Osteoblast (primary cell): ENCODE results near the gene DHX35. TPM values are rescaled to one million over a fixed set of nuclear protein-coding genes. Genes with fewer than 3 reads are reported as not detected.
A peak's percentile ranks its signal among the peaks of the same experiment; 100 is the strongest.

Source experiments
- DNase-seq: peaks from one replicate; pipeline ENCODE4 v3.0.0; 2011; ENCODE audit warnings: low spot score, mixed read lengths; ENCODE audit not compliant: insufficient read length; ENCODE audit errors: missing footprints
- H2AFZ ChIP-seq: 2 replicates; pipeline ENCODE4 v1.6.0; 2011; ENCODE audit warnings: mild to moderate bottlenecking, low read length
- H3K27ac ChIP-seq: 2 replicates; pipeline ENCODE4 v1.5.1; 2011; ENCODE audit warnings: mild to moderate bottlenecking, low read depth, low read length, moderate library complexity
- H3K27me3 ChIP-seq: 2 replicates; pipeline ENCODE4 v1.6.0; 2012; ENCODE audit warnings: mild to moderate bottlenecking, control low read depth, inconsistent platforms, low read length, moderate library complexity; ENCODE audit not compliant: insufficient read depth
- H3K36me3 ChIP-seq: 2 replicates; pipeline ENCODE4 v1.5.1; 2011; ENCODE audit warnings: mild to moderate bottlenecking, low read length, control low read depth, moderate library complexity; ENCODE audit not compliant: insufficient read depth
- H3K4me1 ChIP-seq: 2 replicates; pipeline ENCODE4 v1.5.1; 2011; ENCODE audit warnings: mild to moderate bottlenecking, low read length, control low read depth, moderate library complexity; ENCODE audit not compliant: insufficient read depth
- H3K4me2 ChIP-seq: 2 replicates; pipeline ENCODE4 v1.6.0; 2011; ENCODE audit warnings: mild to moderate bottlenecking, low read length; ENCODE audit not compliant: insufficient read depth
- H3K4me3 ChIP-seq: fragments of 200-600 bp; sonication (generic); 3 replicates; pipeline ENCODE4 v1.5.1; 2012; ENCODE audit warnings: mild to moderate bottlenecking, low read length, inconsistent platforms; ENCODE audit not compliant: insufficient read depth
- H3K79me2 ChIP-seq: 2 replicates; pipeline ENCODE4 v1.6.0; 2012; ENCODE audit warnings: mild to moderate bottlenecking, low read length, control low read depth, inconsistent platforms; ENCODE audit not compliant: insufficient read depth
- H3K9me3 ChIP-seq: 2 replicates; pipeline ENCODE4 v1.5.1; 2011; ENCODE audit warnings: low read depth, low read length, control low read depth
- H4K20me1 ChIP-seq: 2 replicates; pipeline ENCODE4 v1.6.0; 2012; ENCODE audit warnings: mild to moderate bottlenecking, low read length, control low read depth; ENCODE audit not compliant: insufficient read depth
- CTCF ChIP-seq: IDR thresholded peaks from 2 replicates; pipeline ENCODE4 v1.5.1; 2011; ENCODE audit warnings: mild to moderate bottlenecking, low read depth, low read length, moderate library complexity; ENCODE audit errors: extremely low read depth
- total RNA-seq: library from RNA; depleted of rRNA; stranded (reverse); fragments of >200 nt; gene quantifications from 2 replicates; pipeline ENCODE4 v1.2.3, GENCODE V29; 2012

DHX35 gene
- total RNA-seq, 1 donor: 10.5 TPM

GRCh38 chr20:38924718-38925117, 37.4 kb upstream of the DHX35 start:
- H3K4me3 ChIP-seq: no peak overlapping the region
- peaks cover 23% of the 10 kb centered on the region for H3K4me1 ChIP-seq
- peaks cover 34% of the 10 kb centered on the region for H3K79me2 ChIP-seq
- TF ChIP-seq CTCF: no peak
- H3K9me3 ChIP-seq: no peaks in the 10 kb centered on the region
- H4K20me1 ChIP-seq: no peaks in the 10 kb centered on the region
- no peaks in the 10 kb centered on the region for H3K36me3 ChIP-seq
- H3K4me2 ChIP-seq: no peak overlapping the region
- H3K27me3 ChIP-seq: peaks cover 27% of the 10 kb centered on the region
- peak overlapping the region; percentile 26 for H2AFZ ChIP-seq
- no peak overlapping the region for H3K27ac ChIP-seq
- no peak for DNase-seq

- H4K20me1 ChIP-seq: no peaks in the 10 kb centered on the region
- H3K79me2 ChIP-seq: peaks cover 51% of the 10 kb centered on the region
These were observed 35.8 kb upstream of the DHX35 start, which contains the start of gene FAM83D for GRCh38 chr20:38926142-38926933. FAM83D (plus strand) TSS chr20:38926417; CDS start chr20:38926443, 26 bp downstream.

GRCh38 chr20:38926934-38927616, 35.1 kb upstream of the DHX35 start:
- peak overlapping the region; percentile 94 for H2AFZ ChIP-seq
- peaks cover 4% of the 10 kb centered on the region for H3K27me3 ChIP-seq
- peak overlapping the region; percentile 89 for H3K4me3 ChIP-seq
- DNase-seq: peak; percentile 76
- no peak for TF ChIP-seq CTCF
- peaks cover 58% of the 10 kb centered on the region for H3K79me2 ChIP-seq
- H3K4me2 ChIP-seq: peak overlapping the region; percentile 97
- peaks cover 32% of the 10 kb centered on the region for H3K4me1 ChIP-seq
- H3K27ac ChIP-seq: peak overlapping the region; percentile 63
- H4K20me1 ChIP-seq: no peaks in the 10 kb centered on the region
- H3K9me3 ChIP-seq: no peaks in the 10 kb centered on the region
- no peaks in the 10 kb centered on the region for H3K36me3 ChIP-seq

More at GRCh38 chr20:38926142-38926933, 35.8 kb upstream of the DHX35 start, which contains the start of gene FAM83D:
- Histone ChIP-seq H2AFZ (peak within 1 kb of the TSS; percentile 94), H3K27me3 (peaks cover 11% of the 10 kb centered on the region), H3K4me2 (peak within 1 kb of the TSS; percentile 97), H3K9me3 (no peaks in the 10 kb centered on the region), H3K4me3 (peak within 1 kb of the TSS; percentile 89), H3K4me1 (peaks cover 26% of the 10 kb centered on the region), H3K27ac (peak within 1 kb of the TSS; percentile 63), H3K36me3 (no peaks in the 10 kb centered on the region)
- TF ChIP-seq CTCF: no peak
- DNase-seq: peak; percentile 100
